GM18499 (cell line): ENCODE measurements around the gene RNPEPL1.

Experiments used
- ATAC-seq: cut with Tn5 transposase; IDR thresholded peaks from one replicate; pipeline ENCODE4 v1.9.1; 2021; ENCODE audit warnings: moderate number of reproducible peaks; ENCODE audit not compliant: insufficient read depth, unreplicated experiment

Gene RNPEPL1

GRCh38 chr2:240620149-240620731 lies 52.0 kb downstream of the RNPEPL1 start:
- no peak for ATAC-seq

GRCh38 chr2:240620859-240621258 lies 52.6 kb downstream of the RNPEPL1 start:
- ATAC-seq = no peak

- no peak for ATAC-seq
Observed at GRCh38 chr2:240622060-240622411, 53.8 kb downstream of the RNPEPL1 start.

- ATAC-seq = no peak
Observed at GRCh38 chr2:240622531-240623235, 54.4 kb downstream of the RNPEPL1 start.

DNA sequence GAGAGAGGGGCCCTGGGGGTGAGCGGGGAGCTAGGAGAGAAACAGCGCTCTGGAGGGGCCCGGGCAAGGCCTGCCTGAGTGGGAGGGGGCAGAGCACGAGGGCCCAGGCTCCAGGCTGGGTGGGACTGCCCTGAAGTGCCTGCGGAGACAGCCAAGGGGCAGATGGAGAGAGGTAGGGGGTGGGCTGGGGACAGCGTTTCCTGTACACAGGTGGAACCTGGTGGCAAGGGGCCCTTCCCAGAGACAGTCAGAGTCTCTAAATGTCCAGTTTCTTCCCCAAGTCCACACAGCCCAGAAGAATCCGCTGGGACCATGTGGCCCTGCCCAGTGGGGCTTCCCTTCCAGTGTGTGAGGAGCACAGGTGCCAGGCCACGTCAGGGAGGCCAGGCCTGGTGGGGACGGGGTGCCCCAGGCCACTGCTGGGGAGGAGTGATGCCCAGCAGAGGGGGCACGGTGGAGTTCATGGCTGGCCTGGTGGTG lies 55.3 kb downstream of the RNPEPL1 start:
- ATAC-seq = no peak

DNA sequence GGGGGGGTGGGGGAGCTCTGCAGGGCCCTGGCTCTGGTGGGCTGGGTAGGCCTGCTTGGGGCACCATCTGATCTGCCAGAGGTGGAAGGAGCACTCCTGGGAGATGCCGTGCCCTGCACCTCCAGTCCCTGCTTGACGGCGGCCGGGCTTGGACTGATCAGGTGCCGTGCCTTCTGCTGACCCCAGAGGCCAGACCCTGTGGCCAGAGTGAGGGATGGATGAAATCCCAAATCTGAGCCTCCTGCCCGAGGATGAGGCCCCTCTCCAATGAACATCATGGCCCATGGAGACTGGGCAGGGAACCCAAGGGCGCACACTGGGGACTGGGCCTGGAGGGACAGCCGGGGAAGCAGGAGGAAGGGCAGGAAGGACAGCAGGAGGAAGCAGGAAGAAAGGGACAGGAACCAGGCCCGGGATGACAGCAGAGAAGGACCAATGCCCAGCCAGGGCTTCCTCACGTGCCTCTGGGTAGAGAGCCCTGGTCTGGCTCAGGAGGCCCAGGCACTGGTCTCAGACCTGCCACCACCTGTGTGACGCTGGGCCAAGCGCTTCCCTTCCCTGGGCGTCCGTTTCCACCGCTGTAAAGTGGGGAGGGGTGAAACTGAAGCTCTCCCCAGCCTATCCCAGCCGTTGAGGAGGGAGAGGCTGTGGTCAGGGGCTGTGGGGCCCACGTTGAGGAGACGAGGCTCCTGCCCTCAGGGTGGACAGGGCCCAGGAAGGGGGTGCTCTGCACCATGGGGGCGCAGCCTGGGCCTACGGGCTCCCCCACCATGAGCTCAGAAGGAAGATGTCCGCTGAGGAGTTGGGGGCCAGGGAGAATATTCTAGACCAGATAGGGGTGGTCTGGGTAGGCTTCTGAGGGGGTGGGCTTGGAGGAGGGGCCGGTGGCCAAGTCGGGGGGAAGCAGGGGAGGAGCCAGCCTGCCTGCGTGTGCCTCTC lies 56.0 kb downstream of the RNPEPL1 start:
- no peak for ATAC-seq

GRCh38 chr2:240624950-240625621 lies 56.8 kb downstream of the RNPEPL1 start, which contains the start of gene GPR35:
Gene GPR35, plus strand, starts transcription at chr2:240625480. Its CDS starts 4,473 bp downstream, at chr2:240629953.
- no peak for ATAC-seq

DNA sequence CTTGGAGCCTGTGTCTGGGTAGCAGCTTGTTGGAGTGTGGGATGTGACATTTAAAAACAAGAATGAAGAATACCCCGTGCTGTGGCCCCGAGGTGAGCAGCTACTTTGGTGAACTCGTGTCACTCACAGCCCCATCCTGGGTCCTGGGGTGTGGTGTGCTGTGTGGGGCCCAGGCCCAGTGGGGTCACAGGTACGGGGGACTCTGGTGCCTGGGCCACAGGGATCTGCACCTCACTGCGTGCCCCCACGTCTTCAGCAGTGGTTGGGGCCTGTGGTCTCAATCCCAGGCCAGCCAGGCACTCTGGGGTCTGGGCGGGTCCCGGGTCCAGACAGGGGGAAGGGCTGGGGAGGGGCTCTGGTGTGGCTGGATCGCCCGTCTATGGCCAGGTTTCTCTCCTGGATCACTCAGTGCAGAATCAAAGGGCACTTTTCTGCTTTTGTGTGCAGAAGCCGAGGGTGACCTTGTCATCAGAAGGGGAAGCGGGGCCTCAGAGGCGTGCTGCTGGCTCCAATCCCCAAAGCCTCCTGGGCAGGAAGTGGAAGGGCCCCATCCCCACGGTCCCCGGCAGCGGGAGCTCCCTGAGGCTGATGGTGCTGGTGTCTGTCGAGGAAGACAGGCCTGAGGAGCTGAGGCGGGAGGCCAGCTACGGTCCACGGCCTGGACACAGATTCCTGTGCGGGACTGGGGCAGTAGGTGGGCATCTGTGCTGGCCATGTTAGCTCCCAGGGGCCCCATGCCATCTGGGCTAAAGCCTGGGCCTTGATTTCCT lies 58.4 kb downstream of the RNPEPL1 start:
- ATAC-seq = no peak

GRCh38 chr2:240627736-240628506 lies 59.6 kb downstream of the RNPEPL1 start:
- ATAC-seq = no peak

DNA sequence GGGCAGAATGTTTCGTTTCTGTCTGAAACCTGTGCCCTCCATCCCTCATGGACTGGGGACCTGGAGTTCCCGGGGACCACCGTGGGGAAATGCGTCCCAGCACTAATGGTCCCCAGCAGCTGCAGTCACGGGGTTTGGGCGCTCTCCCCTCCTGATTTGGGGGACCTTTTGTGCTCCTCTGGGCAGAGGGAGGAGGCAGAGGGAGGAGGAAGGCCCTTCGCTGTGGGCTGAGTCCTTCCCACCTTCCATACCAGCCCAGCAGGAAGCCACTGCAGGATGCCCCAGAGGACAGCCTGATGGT lies 60.2 kb downstream of the RNPEPL1 start:
- no peak for ATAC-seq

GRCh38 chr2:240628808-240629618 lies 60.7 kb downstream of the RNPEPL1 start:
- ATAC-seq = no peak

DNA sequence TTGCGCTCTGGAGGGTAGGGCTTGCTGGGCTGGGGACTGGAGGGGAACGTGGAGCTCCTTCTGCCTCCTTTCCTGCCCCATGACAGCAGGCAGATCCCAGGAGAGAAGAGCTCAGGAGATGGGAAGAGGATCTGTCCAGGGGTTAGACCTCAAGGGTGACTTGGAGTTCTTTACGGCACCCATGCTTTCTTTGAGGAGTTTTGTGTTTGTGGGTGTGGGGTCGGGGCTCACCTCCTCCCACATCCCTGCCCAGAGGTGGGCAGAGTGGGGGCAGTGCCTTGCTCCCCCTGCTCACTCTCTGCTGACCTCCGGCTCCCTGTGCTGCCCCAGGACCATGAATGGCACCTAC lies 61.3 kb downstream of the RNPEPL1 start:
- no peak for ATAC-seq

DNA sequence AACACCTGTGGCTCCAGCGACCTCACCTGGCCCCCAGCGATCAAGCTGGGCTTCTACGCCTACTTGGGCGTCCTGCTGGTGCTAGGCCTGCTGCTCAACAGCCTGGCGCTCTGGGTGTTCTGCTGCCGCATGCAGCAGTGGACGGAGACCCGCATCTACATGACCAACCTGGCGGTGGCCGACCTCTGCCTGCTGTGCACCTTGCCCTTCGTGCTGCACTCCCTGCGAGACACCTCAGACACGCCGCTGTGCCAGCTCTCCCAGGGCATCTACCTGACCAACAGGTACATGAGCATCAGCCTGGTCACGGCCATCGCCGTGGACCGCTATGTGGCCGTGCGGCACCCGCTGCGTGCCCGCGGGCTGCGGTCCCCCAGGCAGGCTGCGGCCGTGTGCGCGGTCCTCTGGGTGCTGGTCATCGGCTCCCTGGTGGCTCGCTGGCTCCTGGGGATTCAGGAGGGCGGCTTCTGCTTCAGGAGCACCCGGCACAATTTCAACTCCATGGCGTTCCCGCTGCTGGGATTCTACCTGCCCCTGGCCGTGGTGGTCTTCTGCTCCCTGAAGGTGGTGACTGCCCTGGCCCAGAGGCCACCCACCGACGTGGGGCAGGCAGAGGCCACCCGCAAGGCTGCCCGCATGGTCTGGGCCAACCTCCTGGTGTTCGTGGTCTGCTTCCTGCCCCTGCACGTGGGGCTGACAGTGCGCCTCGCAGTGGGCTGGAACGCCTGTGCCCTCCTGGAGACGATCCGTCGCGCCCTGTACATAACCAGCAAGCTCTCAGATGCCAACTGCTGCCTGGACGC lies 61.9 kb downstream of the RNPEPL1 start:
- ATAC-seq = no peak
